Neuronal stem cell (in vitro differentiated cells): ENCODE data around the gene CRYBB1.

Source experiments
- DNase-seq: peaks from one replicate; pipeline ENCODE4 v3.0.0-alpha.2; 2013; ENCODE audit warnings: low spot score
- H2AFZ ChIP-seq: one replicate; pipeline ENCODE4 v1.6.1; 2013; ENCODE audit warnings: mild to moderate bottlenecking, low read length, inconsistent platforms
- H2AK5ac ChIP-seq: 2 replicates; pipeline ENCODE4 v1.6.1; 2013; ENCODE audit warnings: low read depth, mild to moderate bottlenecking, inconsistent platforms, low read length, moderate library complexity, mixed read lengths
- H2BK120ac ChIP-seq: 2 replicates; pipeline ENCODE4 v1.6.1; 2013; ENCODE audit warnings: low read depth, mild to moderate bottlenecking, inconsistent platforms, low read length, moderate library complexity, mixed read lengths
- H2BK12ac ChIP-seq: one replicate; pipeline ENCODE4 v1.6.1; 2013; ENCODE audit warnings: low read length, inconsistent platforms
- H2BK15ac ChIP-seq: 2 replicates; pipeline ENCODE4 v1.6.1; 2013; ENCODE audit warnings: mild to moderate bottlenecking, low read length, inconsistent platforms, mixed read lengths
- H2BK5ac ChIP-seq: one replicate; pipeline ENCODE4 v1.6.1; 2013; ENCODE audit warnings: inconsistent platforms, mild to moderate bottlenecking, low read length, moderate library complexity
- H3K14ac ChIP-seq: one replicate; pipeline ENCODE4 v1.6.1; 2013; ENCODE audit warnings: low read length, inconsistent platforms
- H3K18ac ChIP-seq: 2 replicates; pipeline ENCODE4 v1.6.1; 2013; ENCODE audit warnings: low read length, inconsistent platforms
- H3K23ac ChIP-seq: 2 replicates; pipeline ENCODE4 v1.6.1; 2013; ENCODE audit warnings: low read depth, mild to moderate bottlenecking, mixed read lengths, low read length, inconsistent platforms; ENCODE audit not compliant: poor library complexity
- H3K27ac ChIP-seq: replicated peaks from 3 replicates; pipeline ENCODE4 v1.5.1; 2013; ENCODE audit warnings: low read length, inconsistent platforms
- H3K27me3 ChIP-seq, 3 experiments: 2 replicates each; pipeline ENCODE4 v1.6.1; 2013; ENCODE audit warnings: low read length in 3 of 3, mild to moderate bottlenecking in 2 of 3, inconsistent platforms in 1 of 3, low read depth in 1 of 3, mixed read lengths in 1 of 3, moderate library complexity in 1 of 3; ENCODE audit not compliant: control insufficient read depth in 3 of 3, insufficient read depth in 3 of 3
- H3K36me3 ChIP-seq, 2 donors: replicated peaks in 1 of 2; 2 replicates each; pipeline ENCODE4 v1.6.1; 2013; ENCODE audit warnings: low read length in 2 of 2; ENCODE audit not compliant: control insufficient read depth in 2 of 2, insufficient read depth in 2 of 2
- H3K4ac ChIP-seq: 2 replicates; pipeline ENCODE4 v1.6.1; 2013; ENCODE audit warnings: inconsistent platforms, mild to moderate bottlenecking, low read length, moderate library complexity
- H3K4me1 ChIP-seq, 2 donors: 1 replicate in 1 of 2; 2 replicates in 1 of 2; pipeline ENCODE4 v1.6.1; 2013; ENCODE audit warnings: low read length in 2 of 2, low read depth in 1 of 2; ENCODE audit not compliant: control insufficient read depth in 2 of 2, insufficient read depth in 1 of 2
- H3K4me2 ChIP-seq: one replicate; pipeline ENCODE4 v1.6.1; 2013; ENCODE audit warnings: mild to moderate bottlenecking, low read length, inconsistent platforms; ENCODE audit not compliant: insufficient read depth, poor library complexity, severe bottlenecking
- H3K4me3 ChIP-seq, 2 donors: 2 replicates each; pipeline ENCODE4 v1.5.1; 2013; ENCODE audit warnings: low read length in 2 of 2, mild to moderate bottlenecking in 2 of 2, inconsistent platforms in 1 of 2, moderate library complexity in 1 of 2
- H3K79me1 ChIP-seq: one replicate; pipeline ENCODE4 v1.6.1; 2013; ENCODE audit warnings: low read depth, mild to moderate bottlenecking, inconsistent platforms, low read length, moderate library complexity
- H3K9ac ChIP-seq: one replicate; pipeline ENCODE4 v1.6.1; 2013; ENCODE audit warnings: mild to moderate bottlenecking, low read depth, low read length, inconsistent platforms; ENCODE audit not compliant: poor library complexity
- H3K9me3 ChIP-seq, 2 donors: replicated peaks in 1 of 2; 2 replicates each; pipeline versions ENCODE3 to v1.6.1; 2013; ENCODE audit warnings: low read length in 2 of 2, mild to moderate bottlenecking in 2 of 2, inconsistent platforms in 1 of 2, low read depth in 1 of 2, mixed read lengths in 1 of 2, moderate library complexity in 1 of 2; ENCODE audit not compliant: control insufficient read depth in 2 of 2, insufficient read depth in 1 of 2
- H4K8ac ChIP-seq: one replicate; pipeline ENCODE4 v1.6.1; 2013; ENCODE audit warnings: low read depth, mild to moderate bottlenecking, inconsistent platforms, low read length, moderate library complexity
- H4K91ac ChIP-seq: one replicate; pipeline ENCODE4 v1.6.1; 2013; ENCODE audit warnings: low read length, low read depth, mild to moderate bottlenecking, inconsistent platforms; ENCODE audit not compliant: poor library complexity
- WGBS, 2 donors: extraction: QIAGEN DNeasy Blood & Tissue Kit; methylation state at CpG; one replicate each; pipeline ENCODE4 v1.1.7; 2013; ENCODE audit warnings: missing lambda C conversion rate in 2 of 2, mixed read lengths in 1 of 2; ENCODE audit not compliant: insufficient read length in 2 of 2, insufficient replicate concordance in 1 of 2; ENCODE audit errors: extremely low coverage in 2 of 2; 5-methylcytosine and 5-hydroxymethylcytosine counted together

CRYBB1 gene

DNA sequence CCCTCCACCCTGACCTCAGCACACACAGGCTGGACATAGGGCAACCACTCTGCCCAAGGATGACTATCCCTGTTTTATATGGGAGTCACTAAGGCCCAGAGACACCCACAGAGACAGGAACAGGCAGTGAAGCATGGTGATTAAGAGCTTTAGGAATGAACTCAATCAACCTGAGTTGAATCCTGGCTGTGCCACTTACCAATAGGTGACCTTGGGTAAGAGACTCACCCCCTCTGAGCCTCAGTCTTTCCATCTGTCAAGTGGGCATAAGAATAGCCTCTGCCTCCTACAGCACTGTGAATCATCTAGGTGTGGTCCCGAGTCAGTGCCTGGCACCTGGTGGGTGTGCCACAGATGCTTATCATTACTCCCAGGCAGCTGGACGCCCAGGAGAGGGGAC is 6.8 kb downstream of the CRYBB1 start:
- H3K4me1 ChIP-seq = peaks cover 1 to 6% of the 10 kb centered on the region in 2 donors
- H3K23ac ChIP-seq = no peak overlapping the region
- no peak overlapping the region for H3K14ac ChIP-seq
- H3K79me1 ChIP-seq = no peaks in the 10 kb centered on the region
- no peak overlapping the region for H3K27ac ChIP-seq
- no peak overlapping the region for H3K4me3 ChIP-seq
- no peak overlapping the region for H2AFZ ChIP-seq
- DNase-seq = no peak
- H3K9me3 ChIP-seq = no peaks in the 10 kb centered on the region
- H3K4ac ChIP-seq = no peak overlapping the region
- H2BK15ac ChIP-seq = no peak overlapping the region
- H4K91ac ChIP-seq = no peak overlapping the region
- H2BK120ac ChIP-seq = no peak overlapping the region
- H4K8ac ChIP-seq = no peak overlapping the region
- no peaks in the 10 kb centered on the region for H3K36me3 ChIP-seq
- H3K4me2 ChIP-seq = no peak overlapping the region
- no peak overlapping the region for H3K9ac ChIP-seq
- H2BK5ac ChIP-seq = no peak overlapping the region
- H3K27me3 ChIP-seq = peaks cover 0 to 3% (median 0%) of the 10 kb centered on the region in 3 experiments
- no peak overlapping the region for H3K18ac ChIP-seq
- no peak overlapping the region for H2AK5ac ChIP-seq
- no CpG with 5 or more reads among the region's 2 CpGs for WGBS, 2 donors
- no peak overlapping the region for H2BK12ac ChIP-seq

DNA sequence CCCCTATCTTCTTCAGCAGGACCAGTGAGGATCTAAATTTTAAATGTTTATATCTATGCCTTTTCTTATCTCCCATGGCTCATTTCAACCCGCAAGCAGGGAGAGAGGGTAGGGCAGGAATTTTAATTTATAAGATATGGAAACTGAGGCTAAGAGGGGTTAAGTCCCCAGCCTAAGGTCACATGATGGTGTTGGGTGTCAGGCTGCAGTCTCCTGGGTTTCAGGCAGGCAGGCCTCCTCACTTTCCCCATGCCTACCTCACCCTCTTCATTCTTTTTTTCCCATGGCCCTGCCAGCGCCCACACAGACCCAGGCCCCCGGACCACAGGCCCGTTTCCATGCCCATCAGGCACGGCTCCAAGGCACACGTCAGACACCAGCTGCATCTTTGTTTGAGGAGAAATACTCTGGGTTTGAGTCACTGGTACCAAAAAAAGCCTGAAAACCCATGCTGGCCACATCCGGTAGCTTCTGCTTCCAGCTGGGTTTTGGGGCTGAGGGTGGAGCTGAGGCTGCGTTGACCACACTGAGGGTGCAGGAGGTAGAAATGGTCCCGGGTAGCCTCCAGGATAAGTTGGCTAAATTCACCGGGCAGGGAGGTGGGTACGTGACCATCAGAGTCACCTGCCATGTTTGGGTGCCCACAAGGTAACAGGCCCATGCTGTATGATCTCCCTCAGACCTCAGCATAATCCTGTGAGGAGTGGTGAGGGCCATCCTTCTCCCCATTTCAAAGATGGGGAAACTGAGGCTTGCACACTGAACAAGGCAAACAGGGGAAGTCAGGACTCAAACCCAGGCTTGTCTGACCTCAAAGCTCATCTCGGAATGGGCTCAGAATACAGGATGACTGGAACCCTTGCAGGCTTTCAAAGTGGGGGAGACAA is 7.5 kb downstream of the CRYBB1 start:
- H3K4me1 ChIP-seq = peaks cover 0 to 5% of the 10 kb centered on the region in 2 donors
- no peaks in the 10 kb centered on the region for H3K9me3 ChIP-seq
- no peak overlapping the region for H3K4me2 ChIP-seq
- H4K8ac ChIP-seq = no peak overlapping the region
- H2AFZ ChIP-seq = no peak overlapping the region
- H2AK5ac ChIP-seq = no peak overlapping the region
- H2BK120ac ChIP-seq = no peak overlapping the region
- no peak overlapping the region for H4K91ac ChIP-seq
- H3K4ac ChIP-seq = no peak overlapping the region
- H2BK15ac ChIP-seq = no peak overlapping the region
- no peak overlapping the region for H3K9ac ChIP-seq
- no peak overlapping the region for H3K27ac ChIP-seq
- no peak for DNase-seq
- no CpG with 5 or more reads among the region's 12 CpGs for WGBS, 2 donors
- H3K23ac ChIP-seq = no peak overlapping the region
- no peak overlapping the region for H3K18ac ChIP-seq
- H3K79me1 ChIP-seq = no peaks in the 10 kb centered on the region
- no peak overlapping the region for H2BK5ac ChIP-seq
- H3K4me3 ChIP-seq = peak overlapping the region in 1 of 2 donors; percentile 21
- H3K27me3 ChIP-seq = peaks cover 0 to 3% (median 0%) of the 10 kb centered on the region in 3 experiments
- H2BK12ac ChIP-seq = no peak overlapping the region
- no peak overlapping the region for H3K14ac ChIP-seq
- no peaks in the 10 kb centered on the region for H3K36me3 ChIP-seq

DNA sequence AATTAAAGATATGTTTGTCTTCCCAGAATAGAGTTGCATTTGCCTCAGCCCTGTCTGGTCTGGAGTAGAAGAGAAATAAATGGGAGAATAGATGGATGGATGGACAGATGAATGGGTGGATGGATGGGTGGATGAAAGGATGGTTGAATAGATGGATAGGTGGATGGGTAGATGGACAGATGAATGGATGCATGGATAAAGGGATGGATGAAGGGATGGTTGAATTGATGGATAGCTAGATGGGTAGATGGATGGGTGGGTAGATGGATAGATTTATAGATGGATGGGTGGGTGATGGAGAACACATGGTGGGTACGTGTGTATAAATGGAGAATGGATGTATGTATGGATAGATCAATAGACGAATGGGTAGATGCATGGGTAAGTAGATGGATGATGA is 8.5 kb downstream of the CRYBB1 start:
- no peak overlapping the region for H3K14ac ChIP-seq
- no peak overlapping the region for H3K4me3 ChIP-seq
- H3K18ac ChIP-seq = no peak overlapping the region
- no peak overlapping the region for H3K9ac ChIP-seq
- WGBS, 2 donors = 100% methylated on average over 1 to 2 of the region's 2 CpGs
- H2BK15ac ChIP-seq = no peak overlapping the region
- no peaks in the 10 kb centered on the region for H3K36me3 ChIP-seq
- no peak overlapping the region for H2AFZ ChIP-seq
- no peak overlapping the region for H3K4me2 ChIP-seq
- no peak overlapping the region for H4K91ac ChIP-seq
- H3K4me1 ChIP-seq = peaks cover 0 to 3% of the 10 kb centered on the region in 2 donors
- no peak overlapping the region for H3K23ac ChIP-seq
- H3K9me3 ChIP-seq = no peaks in the 10 kb centered on the region
- DNase-seq = no peak
- no peak overlapping the region for H2BK12ac ChIP-seq
- H2BK120ac ChIP-seq = no peak overlapping the region
- no peak overlapping the region for H4K8ac ChIP-seq
- H3K27ac ChIP-seq = no peak overlapping the region
- H3K79me1 ChIP-seq = no peaks in the 10 kb centered on the region
- no peak overlapping the region for H3K4ac ChIP-seq
- H2BK5ac ChIP-seq = no peak overlapping the region
- no peak overlapping the region for H2AK5ac ChIP-seq
- peaks cover 0 to 3% (median 0%) of the 10 kb centered on the region in 3 experiments for H3K27me3 ChIP-seq

DNA sequence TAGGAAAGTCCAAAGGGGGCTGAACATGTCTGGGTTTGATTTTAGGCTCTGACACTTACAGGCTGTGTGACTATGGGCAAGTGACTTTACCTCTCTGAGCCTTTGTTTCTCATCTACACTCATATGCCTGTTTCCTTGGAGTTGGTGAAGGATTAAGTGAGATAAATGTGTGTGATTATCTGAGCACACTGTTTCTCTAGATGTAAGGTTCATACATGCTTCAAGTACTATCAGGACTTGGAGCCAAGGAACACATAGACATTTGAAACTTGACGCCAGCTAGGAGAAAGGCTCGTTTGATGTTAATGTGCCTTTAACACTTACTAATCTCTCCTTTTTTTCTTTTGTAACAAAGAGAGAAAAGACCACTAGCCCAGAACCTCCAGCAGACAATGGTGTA is 9.7 kb downstream of the CRYBB1 start:
- H3K4me2 ChIP-seq = no peak overlapping the region
- H2BK120ac ChIP-seq = no peak overlapping the region
- no peaks in the 10 kb centered on the region for H3K79me1 ChIP-seq
- H3K9ac ChIP-seq = no peak overlapping the region
- H2BK12ac ChIP-seq = no peak overlapping the region
- no peak overlapping the region for H3K23ac ChIP-seq
- no peak for DNase-seq
- no peak overlapping the region for H3K4me3 ChIP-seq
- no peak overlapping the region for H2BK15ac ChIP-seq
- H4K8ac ChIP-seq = no peak overlapping the region
- no peak overlapping the region for H3K27ac ChIP-seq
- no CpG with 5 or more reads among the region's 2 CpGs for whole genome bisulfite sequencing, 2 donors
- no peak overlapping the region for H3K18ac ChIP-seq
- no peaks in the 10 kb centered on the region for H3K36me3 ChIP-seq
- H2BK5ac ChIP-seq = no peak overlapping the region
- H3K4ac ChIP-seq = no peak overlapping the region
- no peak overlapping the region for H2AFZ ChIP-seq
- no peaks in the 10 kb centered on the region for H3K4me1 ChIP-seq
- no peak overlapping the region for H2AK5ac ChIP-seq
- no peak overlapping the region for H3K14ac ChIP-seq
- peaks cover 0 to 2% (median 0%) of the 10 kb centered on the region in 3 experiments for H3K27me3 ChIP-seq
- H3K9me3 ChIP-seq = no peaks in the 10 kb centered on the region
- no peak overlapping the region for H4K91ac ChIP-seq
